GM18517 (cell line): Measurements from ENCODE around the gene NEDD4.
"Not testable (repeated sequence)": the region's sequence is repeated elsewhere in the genome, so short reads cannot be mapped to it uniquely, and the experiment has no call there.

Experiments
- ATAC-seq: cut with Tn5 transposase; IDR thresholded peaks from one replicate; pipeline ENCODE4 v1.9.1; 2021; ENCODE audit warnings: mild to moderate bottlenecking, moderate library complexity; ENCODE audit not compliant: unreplicated experiment

NEDD4 gene

GRCh38 chr15:55960946-55961345 is 32.5 kb downstream of the NEDD4 start:
- ATAC-seq, result no peak

GRCh38 chr15:55959744-55960447 is 33.5 kb downstream of the NEDD4 start:
- ATAC-seq, result no peak

DNA sequence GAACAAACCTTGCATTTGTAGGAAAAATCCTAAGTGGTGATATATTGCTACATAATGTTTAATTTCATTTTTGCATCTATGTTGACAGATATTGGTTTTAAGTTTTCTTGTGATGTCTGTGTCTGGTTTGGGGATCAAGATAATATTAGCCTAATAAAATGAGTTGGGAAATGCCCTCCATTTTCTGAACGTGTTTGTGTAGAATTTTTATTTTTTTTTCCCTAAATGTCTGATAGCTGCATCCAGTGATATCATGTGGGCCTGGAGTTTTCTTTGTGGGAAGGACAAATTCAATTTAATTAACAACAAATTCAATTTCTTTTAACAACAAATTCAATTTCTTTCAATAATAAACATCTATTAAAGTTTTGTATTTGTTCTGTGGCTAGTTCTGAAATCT is 35.1 kb downstream of the NEDD4 start:
- no peak for ATAC-seq

- ATAC-seq, result no peak
Observed at GRCh38 chr15:55954862-55955605, 38.4 kb downstream of the NEDD4 start.

GRCh38 chr15:55952501-55953274 is 40.7 kb downstream of the NEDD4 start:
- not testable (repeated sequence) for ATAC-seq

DNA sequence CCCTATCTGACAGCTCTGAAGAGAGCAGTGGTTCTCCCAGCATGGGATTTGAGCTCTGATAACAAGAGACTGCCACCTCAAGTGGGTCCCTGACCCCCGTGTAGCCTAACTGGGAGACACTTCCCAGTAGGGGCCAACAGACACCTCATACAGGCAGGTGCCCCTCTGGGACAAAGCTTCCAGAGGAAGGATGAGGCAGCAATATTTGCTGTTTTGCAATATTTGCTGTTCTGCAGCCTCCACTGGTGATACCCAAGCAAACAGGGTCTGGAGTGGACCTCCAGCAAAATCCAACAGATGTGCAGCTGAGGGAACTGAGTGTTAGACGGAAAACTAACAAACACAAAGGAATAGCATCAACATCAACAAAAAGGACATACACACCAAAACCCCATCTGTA is 48.8 kb downstream of the NEDD4 start:
- ATAC-seq, result not testable (repeated sequence)

- ATAC-seq, result no peak
Observed at GRCh38 chr15:55942332-55942731, 51.1 kb downstream of the NEDD4 start.

DNA sequence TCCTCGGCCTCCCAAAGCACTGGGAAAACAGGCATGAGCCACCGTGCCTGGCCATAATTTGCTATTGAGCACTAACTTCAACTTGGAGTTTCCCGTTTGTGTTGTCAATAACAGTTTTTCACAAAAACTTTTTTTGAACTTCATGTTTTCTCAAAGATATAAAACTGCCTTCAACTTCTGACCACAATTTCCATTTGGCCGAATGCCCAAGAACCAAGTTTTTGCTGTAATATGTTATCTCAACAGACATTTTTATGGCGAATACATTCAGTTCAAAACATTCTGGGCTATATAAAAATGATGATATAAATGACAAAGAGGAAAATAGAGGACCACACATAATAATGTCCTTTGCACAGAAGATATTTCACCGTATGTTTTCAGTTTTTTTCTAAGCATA is 56.4 kb downstream of the NEDD4 start:
- no peak for ATAC-seq

DNA sequence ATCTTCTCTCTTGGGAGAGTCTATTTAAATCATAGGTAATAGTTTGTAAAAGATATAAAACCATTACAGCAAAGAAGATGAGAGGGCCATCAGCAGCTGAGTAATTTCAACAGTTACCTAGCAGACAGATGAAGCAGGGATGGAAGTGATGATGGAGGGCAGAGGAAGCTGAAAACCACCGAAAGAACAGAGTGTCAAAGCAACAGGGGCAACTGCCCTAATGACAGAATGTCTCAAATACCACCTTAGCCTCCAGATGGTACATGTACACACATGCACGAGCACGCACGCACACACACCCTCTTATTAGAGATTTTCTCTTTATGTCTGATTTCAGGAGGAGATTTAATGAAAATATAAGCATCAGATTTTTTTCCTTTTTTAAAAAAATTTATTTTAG is 64.5 kb downstream of the NEDD4 start:
- no peak for ATAC-seq

GRCh38 chr15:55921744-55922143 is 71.7 kb downstream of the NEDD4 start:
- no peak for ATAC-seq

- no peak for ATAC-seq
Observed at GRCh38 chr15:55917881-55918296, 75.5 kb downstream of the NEDD4 start.

DNA sequence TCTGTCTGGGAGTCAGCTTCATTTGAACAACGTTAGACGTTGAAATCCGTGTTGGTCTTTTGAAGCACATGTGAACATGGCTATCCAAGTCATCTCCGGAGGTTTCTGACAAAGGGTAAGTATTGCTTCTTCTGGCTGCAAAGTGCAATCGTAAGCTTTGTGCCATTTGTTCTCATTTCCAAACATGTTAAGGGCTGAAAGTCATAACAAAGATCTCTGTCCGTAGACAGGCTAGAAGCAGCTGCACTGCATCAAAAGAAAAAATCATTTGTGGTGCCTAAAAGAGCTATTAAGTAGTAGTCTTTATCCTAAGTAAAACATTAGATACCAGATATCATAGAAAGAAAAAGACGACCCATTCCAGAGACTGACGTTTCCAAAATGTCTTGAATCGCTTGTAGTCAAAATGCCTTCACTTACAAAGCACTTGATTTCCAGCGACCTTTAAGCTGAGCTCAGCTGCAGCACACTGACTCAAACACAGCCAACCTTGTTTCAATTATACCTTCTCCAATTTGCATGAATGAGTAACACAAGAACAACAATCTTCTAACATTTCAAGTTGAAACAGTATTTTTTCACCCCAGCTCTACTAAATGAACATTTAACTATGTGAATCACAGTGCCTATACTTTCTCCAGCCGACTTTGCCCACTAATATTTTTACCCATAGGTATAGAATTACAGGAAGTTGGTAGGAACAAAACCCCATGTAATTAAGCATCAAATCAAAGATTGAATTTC is 76.6 kb downstream of the NEDD4 start:
- ATAC-seq, result no peak

DNA sequence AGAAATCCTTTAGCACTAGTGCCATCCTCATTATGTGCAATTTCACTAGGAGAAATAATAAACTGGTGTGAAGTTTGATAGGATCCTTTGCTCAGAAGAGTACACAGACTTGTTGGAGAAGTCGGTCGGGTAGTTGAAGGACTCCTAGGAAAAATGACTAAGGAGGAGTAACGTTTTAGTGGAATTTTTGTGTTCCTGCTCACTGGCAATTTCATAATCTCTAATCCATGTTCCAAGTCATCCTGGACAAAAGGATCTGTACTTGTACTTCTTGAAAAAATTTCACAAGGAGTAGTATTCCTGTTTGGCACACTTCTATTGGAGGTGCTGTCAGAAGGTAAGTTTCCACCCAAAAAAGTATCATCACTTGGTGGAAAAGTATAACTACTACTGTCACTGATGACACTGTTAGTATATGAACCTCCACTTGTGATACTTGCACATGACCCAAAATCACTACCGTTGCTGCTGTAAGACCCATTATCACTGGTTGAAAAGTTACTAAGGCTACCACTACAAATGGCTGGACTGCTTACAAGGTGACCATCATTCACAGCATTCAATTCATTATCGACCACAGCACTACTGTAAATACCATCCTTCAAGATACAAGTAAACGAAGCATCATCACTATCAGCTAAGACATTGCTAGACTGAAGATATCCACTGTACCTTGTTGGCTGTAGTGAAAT is 77.4 kb downstream of the NEDD4 start:
- ATAC-seq, result no peak

- ATAC-seq, result no peak
Observed at GRCh38 chr15:55915221-55915620, 78.2 kb downstream of the NEDD4 start.

- ATAC-seq, result no peak
Observed at GRCh38 chr15:55914446-55914845, 79.0 kb downstream of the NEDD4 start.

DNA sequence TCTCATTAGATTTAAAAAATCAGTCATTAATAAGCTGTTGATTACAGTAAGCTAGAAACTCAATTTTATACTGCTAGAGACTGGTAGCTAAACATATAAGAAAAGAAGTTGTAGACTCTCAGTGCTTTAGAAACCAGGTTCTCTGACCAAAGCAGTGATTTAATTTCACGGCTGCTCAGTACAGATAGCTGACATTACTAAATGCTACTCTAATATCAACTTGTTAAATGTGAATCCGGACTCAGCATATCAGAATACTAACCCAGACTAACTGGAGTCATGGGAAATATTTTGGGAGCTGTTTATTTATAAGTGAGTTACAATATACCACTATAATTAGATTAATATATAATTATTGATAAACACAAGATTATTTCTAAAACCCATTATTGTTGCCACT is 80.4 kb downstream of the NEDD4 start:
- no peak for ATAC-seq

- ATAC-seq, result no peak
Observed at GRCh38 chr15:55909036-55909811, 84.2 kb downstream of the NEDD4 start.

GRCh38 chr15:55907797-55908196 is 85.6 kb downstream of the NEDD4 start:
- no peak for ATAC-seq

GRCh38 chr15:55902981-55903380 is 90.4 kb downstream of the NEDD4 start:
- no peak for ATAC-seq

DNA sequence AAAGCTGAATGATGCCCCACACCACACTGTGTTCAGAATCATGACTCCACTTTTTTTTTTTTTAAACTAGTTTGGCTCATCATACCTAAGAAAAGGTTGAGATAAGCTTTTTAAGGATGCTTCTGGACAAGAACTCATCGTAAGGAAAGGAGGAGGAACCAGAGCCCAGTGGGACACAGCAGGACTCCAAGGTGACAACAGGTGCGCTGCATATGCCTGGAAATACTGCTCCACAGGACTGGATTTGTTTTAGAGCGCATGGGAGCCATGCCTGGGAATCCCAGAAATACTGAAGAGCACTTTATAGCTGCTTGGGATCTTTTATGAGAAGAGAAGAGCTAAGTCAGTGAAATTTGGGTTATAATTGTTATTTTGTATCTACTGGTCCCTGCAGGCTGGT is 93.4 kb downstream of the NEDD4 start:
- no peak for ATAC-seq
